IMR-90 (cell line): ENCODE data around the gene TXNDC5. TPM values are rescaled to one million over a fixed set of nuclear protein-coding genes. Genes with fewer than 3 reads are reported as not detected.

Source experiments
- ATAC-seq: fragments of 200-7000 bp; cut with Tn5 transposase; 2 replicates; pipeline ENCODE4 v1.9.1; 2020; ENCODE audit warnings: low read depth, mild to moderate bottlenecking, moderate library complexity
- BruUV-seq: library from RNA; stranded (reverse); fragments of 400-500 nt; replicated peaks from 2 replicates; lab custom pipeline; 2021; lab: Mats Ljungman, UMichigan
- CTCF ChIA-PET: fragments of 300-600 bp; formaldehyde crosslinking; extraction: SDS; loops from one replicate; lab custom pipeline; 2021; ENCODE audit warnings: antibody characterized with exemption; lab: Yijun Ruan, JAX
- POLR2A ChIA-PET: fragments of 300-600 bp; sonication (Branson Sonifier 250); formaldehyde crosslinking; loops from one replicate; lab custom pipeline; 2022; ENCODE audit warnings: antibody characterized with exemption; ENCODE audit not compliant: unreplicated experiment; lab: Charles Lee
- DNase-seq: peaks from one replicate; pipeline ENCODE4 v3.0.0; 2013
- H2AFZ ChIP-seq: replicated peaks from 2 replicates; pipeline ENCODE3; 2013; ENCODE audit warnings: low read length, mild to moderate bottlenecking; ENCODE audit not compliant: poor library complexity
- H2AK5ac ChIP-seq: 2 replicates; pipeline ENCODE4 v1.6.1; 2013; ENCODE audit warnings: low read depth, low read length, inconsistent platforms
- H2AK9ac ChIP-seq: replicated peaks from 2 replicates; pipeline ENCODE3; 2013; ENCODE audit warnings: mild to moderate bottlenecking, low read depth, low read length, moderate library complexity; ENCODE audit not compliant: poor library complexity
- H2BK120ac ChIP-seq: 2 replicates; pipeline ENCODE4 v1.6.1; 2013; ENCODE audit warnings: low read depth, low read length, inconsistent platforms
- H2BK15ac ChIP-seq: 3 replicates; pipeline ENCODE4 v1.6.1; 2013; ENCODE audit warnings: low read depth, low read length, inconsistent platforms
- H2BK20ac ChIP-seq: 2 replicates; pipeline ENCODE4 v1.6.1; 2013; ENCODE audit warnings: low read depth, mild to moderate bottlenecking, inconsistent platforms, low read length, moderate library complexity
- H2BK5ac ChIP-seq: 2 replicates; pipeline ENCODE4 v1.6.1; 2013; ENCODE audit warnings: mild to moderate bottlenecking, low read depth, low read length, inconsistent platforms; ENCODE audit not compliant: poor library complexity, severe bottlenecking
- H3K14ac ChIP-seq: replicated peaks from 2 replicates; pipeline ENCODE4 v1.6.1; 2013; ENCODE audit warnings: low read depth, low read length, inconsistent platforms
- H3K18ac ChIP-seq: 2 replicates; pipeline ENCODE4 v1.6.1; 2013; ENCODE audit warnings: low read depth, low read length, control low read depth
- H3K23ac ChIP-seq: 2 replicates; pipeline ENCODE4 v1.6.1; 2013; ENCODE audit warnings: low read depth, low read length, inconsistent platforms
- H3K27ac ChIP-seq: 2 replicates; pipeline ENCODE4 v1.5.1; 2013; ENCODE audit warnings: mild to moderate bottlenecking, control low read depth, low read length; ENCODE audit not compliant: insufficient read depth
- H3K27me3 ChIP-seq: 2 replicates; pipeline ENCODE4 v1.6.1; 2013; ENCODE audit warnings: low read length; ENCODE audit not compliant: control insufficient read depth, insufficient read depth
- H3K36me3 ChIP-seq: 2 replicates; pipeline ENCODE4 v1.6.1; 2013; ENCODE audit warnings: low read length, mixed read lengths; ENCODE audit not compliant: control insufficient read depth, insufficient read depth
- H3K4ac ChIP-seq: 2 replicates; pipeline ENCODE4 v1.6.1; 2013; ENCODE audit warnings: low read depth, low read length, inconsistent platforms
- H3K4me1 ChIP-seq: 2 replicates; pipeline ENCODE4 v1.6.1; 2013; ENCODE audit warnings: low read length, mixed read lengths; ENCODE audit not compliant: control insufficient read depth, insufficient read depth
- H3K4me2 ChIP-seq: 2 replicates; pipeline ENCODE4 v1.6.1; 2013; ENCODE audit warnings: low read depth, mild to moderate bottlenecking, control low read depth, low read length, moderate library complexity
- H3K4me3 ChIP-seq: 2 replicates; pipeline ENCODE4 v1.5.1; 2013; ENCODE audit warnings: low read depth, mild to moderate bottlenecking, control low read depth, low read length, moderate library complexity; ENCODE audit not compliant: insufficient read depth
- H3K56ac ChIP-seq: 2 replicates; pipeline ENCODE4 v1.6.1; 2013; ENCODE audit warnings: low read length, inconsistent platforms; ENCODE audit not compliant: insufficient read depth; ENCODE audit errors: extremely low read depth
- H3K79me1 ChIP-seq, 2 experiments: 2 replicates each; pipeline ENCODE4 v1.6.1; 2013; ENCODE audit warnings: low read length in 2 of 2, inconsistent platforms in 1 of 2, low read depth in 1 of 2
- H3K9ac ChIP-seq: 2 replicates; pipeline ENCODE4 v1.6.1; 2013; ENCODE audit warnings: low read depth, low read length, control low read depth
- H3K9me1 ChIP-seq: 2 replicates; pipeline ENCODE4 v1.6.1; 2013; ENCODE audit warnings: low read length, inconsistent platforms; ENCODE audit not compliant: insufficient read depth
- H3K9me3 ChIP-seq: 2 replicates; pipeline ENCODE4 v1.6.1; 2013; ENCODE audit warnings: low read length; ENCODE audit not compliant: control insufficient read depth, insufficient read depth
- H4K20me1 ChIP-seq: 2 replicates; pipeline ENCODE4 v1.6.1; 2013; ENCODE audit warnings: low read length, inconsistent platforms; ENCODE audit not compliant: insufficient read depth
- H4K5ac ChIP-seq: 2 replicates; pipeline ENCODE4 v1.6.1; 2013; ENCODE audit warnings: mild to moderate bottlenecking, low read depth, low read length, control low read depth
- H4K8ac ChIP-seq, 2 experiments: 2 replicates each; pipeline ENCODE4 v1.6.1; 2013; ENCODE audit warnings: low read depth in 2 of 2, low read length in 2 of 2, control low read depth in 1 of 2, inconsistent platforms in 1 of 2
- H4K91ac ChIP-seq: 2 replicates; pipeline ENCODE4 v1.6.1; 2013; ENCODE audit warnings: low read depth, low read length, inconsistent platforms; ENCODE audit not compliant: insufficient read depth
- BHLHE40 ChIP-seq: fragments of 150-350 bp; IDR thresholded peaks from 2 replicates; pipeline ENCODE4 v1.6.1; 2016; ENCODE audit warnings: mild to moderate bottlenecking, low read depth, low read length
- CEBPB ChIP-seq: IDR thresholded peaks from 2 replicates; pipeline ENCODE4 v1.6.1; 2012; ENCODE audit warnings: low read depth, low read length, improper control_type of control experiment
- MXI1 ChIP-seq: IDR thresholded peaks from 2 replicates; pipeline ENCODE4 v1.6.1; 2012; ENCODE audit warnings: low read depth, mild to moderate bottlenecking, low read length, moderate library complexity, borderline replicate concordance
- POLR2A ChIP-seq: IDR thresholded peaks from 2 replicates; pipeline ENCODE4 v1.6.1; 2012; ENCODE audit warnings: mild to moderate bottlenecking, low read depth, low read length
- RAD21 ChIP-seq: IDR thresholded peaks from 2 replicates; pipeline ENCODE4 v1.6.1; 2012; ENCODE audit warnings: low read length, improper control_type of control experiment
- RCOR1 ChIP-seq: IDR thresholded peaks from 2 replicates; pipeline ENCODE4 v1.6.1; 2012; ENCODE audit warnings: mild to moderate bottlenecking, low read length, improper control_type of control experiment; ENCODE audit not compliant: insufficient replicate concordance
- RFX5 ChIP-seq: IDR thresholded peaks from 2 replicates; pipeline ENCODE4 v1.8.0; 2012; ENCODE audit warnings: low read depth, mild to moderate bottlenecking, low read length, moderate library complexity
- SMC3 ChIP-seq: fragments of 150-350 bp; IDR thresholded peaks from 2 replicates; pipeline ENCODE4 v1.6.1; 2016; ENCODE audit warnings: low read depth, mild to moderate bottlenecking, antibody characterized with exemption, low read length, moderate library complexity
- dilution Hi-C: fragments of 300-500 bp; cut with HindIII; formaldehyde crosslinking; loops from one replicate; pipeline ENCODE4 v1.14.3; 2018; ENCODE audit warnings: low sequenced_read_pairs; ENCODE audit not compliant: unreplicated experiment
- in situ Hi-C: fragments of 300-500 bp; cut with MboI; formaldehyde crosslinking; loops from 3 replicates; pipeline ENCODE4 v1.14.3; 2019; ENCODE audit warnings: low sequenced_read_pairs, inconsistent platforms, mixed read lengths
- intact Hi-C: fragments of 100-400 bp; cut with micrococcal nuclease; formaldehyde crosslinking; loops from 2 replicates; pipeline ENCODE4 v1.10.0; 2022
- polyA plus RNA-seq, 3 experiments: library from polyadenylated mRNA; depleted of rRNA; stranded (reverse); fragments of >200 nt; gene quantifications; 2 replicates each; pipeline ENCODE4 v1.2.3, GENCODE V29; 2012; ENCODE audit warnings: low replicate concordance in 1 of 3
- total RNA-seq: library from RNA; depleted of rRNA; stranded (reverse); fragments of >200 nt; gene quantifications from 2 replicates; pipeline ENCODE4 v1.2.3, GENCODE V29; 2012
- TF ChIP-seq, protein P1 (sequence below): conservative IDR thresholded peaks from 2 replicates; pipeline ENCODE4 v1.5.1; 2012; ENCODE audit warnings: mild to moderate bottlenecking, low read depth, low read length, improper control_type of control experiment
- TF ChIP-seq, protein P2 (sequence below): fragments of 150-350 bp; IDR thresholded peaks from 2 replicates; pipeline ENCODE4 v1.6.1; 2017; ENCODE audit warnings: mild to moderate bottlenecking, antibody characterized with exemption, low read length, low read depth

The TXNDC5 gene
- total and polyA plus RNA-seq, 2 of the 4 experiments (the other 2 are of a cell fraction) = 274 to 439 TPM

DNA sequence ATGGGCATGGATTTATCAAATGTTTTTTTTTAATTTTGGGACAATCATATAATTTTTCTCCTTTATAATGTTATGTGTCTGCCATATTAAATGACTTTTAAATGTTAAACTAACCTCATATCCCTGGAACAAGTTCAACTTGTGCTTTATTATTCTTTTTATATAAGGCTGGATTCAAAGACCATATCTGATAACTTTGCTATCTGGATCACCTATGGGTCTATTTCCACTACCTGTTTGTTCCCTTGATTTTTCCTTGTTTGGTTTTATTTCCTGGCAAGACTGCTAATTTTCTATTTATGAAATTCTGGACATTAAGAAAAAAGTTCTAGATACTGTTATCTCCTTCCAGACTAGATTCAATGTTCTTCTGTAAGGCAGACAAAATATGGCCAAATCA lies 58.8 kb downstream of the TXNDC5 start:
- no peak overlapping the region for H2AFZ ChIP-seq
- no peaks in the 10 kb centered on the region for H3K79me1 ChIP-seq
- H3K27ac ChIP-seq = no peak overlapping the region
- H2AK5ac ChIP-seq = no peak overlapping the region
- H3K4me2 ChIP-seq = no peak overlapping the region
- H2BK15ac ChIP-seq = no peak overlapping the region
- no peaks in the 10 kb centered on the region for H3K36me3 ChIP-seq
- H4K5ac ChIP-seq = no peak overlapping the region
- H3K4me1 ChIP-seq = peaks cover 8% of the 10 kb centered on the region
- no peak overlapping the region for H4K91ac ChIP-seq
- peaks cover 6% of the 10 kb centered on the region; the same call in 1 of the 2 replicates for H3K9me3 ChIP-seq
- H3K9ac ChIP-seq = no peak overlapping the region
- no peaks in the 10 kb centered on the region for H3K27me3 ChIP-seq
- no peak overlapping the region for H3K4ac ChIP-seq
- no TSS peak for BruUV-seq
- dilution Hi-C loops = no loop called here
- no peaks in the 10 kb centered on the region for H4K20me1 ChIP-seq
- no peak overlapping the region for H2BK20ac ChIP-seq
- CTCF ChIA-PET = no interaction called here
- no peak overlapping the region for H3K4me3 ChIP-seq
- no peak overlapping the region for H3K56ac ChIP-seq
- DNase-seq = no peak
- no peak overlapping the region for H2AK9ac ChIP-seq
- in situ Hi-C loops = no loop called here
- H3K9me1 ChIP-seq = no peaks in the 10 kb centered on the region
- POLR2A ChIA-PET = no interaction called here
- H3K18ac ChIP-seq = no peak overlapping the region
- H3K14ac ChIP-seq = no peak overlapping the region
- ATAC-seq = no peak
- H3K23ac ChIP-seq = no peak overlapping the region
- no peak overlapping the region for H4K8ac ChIP-seq
- no peak overlapping the region for H2BK5ac ChIP-seq
- H2BK120ac ChIP-seq = no peak overlapping the region
- TF ChIP-seq CEBPB = no peak
- TF ChIP-seq, protein P1, sequence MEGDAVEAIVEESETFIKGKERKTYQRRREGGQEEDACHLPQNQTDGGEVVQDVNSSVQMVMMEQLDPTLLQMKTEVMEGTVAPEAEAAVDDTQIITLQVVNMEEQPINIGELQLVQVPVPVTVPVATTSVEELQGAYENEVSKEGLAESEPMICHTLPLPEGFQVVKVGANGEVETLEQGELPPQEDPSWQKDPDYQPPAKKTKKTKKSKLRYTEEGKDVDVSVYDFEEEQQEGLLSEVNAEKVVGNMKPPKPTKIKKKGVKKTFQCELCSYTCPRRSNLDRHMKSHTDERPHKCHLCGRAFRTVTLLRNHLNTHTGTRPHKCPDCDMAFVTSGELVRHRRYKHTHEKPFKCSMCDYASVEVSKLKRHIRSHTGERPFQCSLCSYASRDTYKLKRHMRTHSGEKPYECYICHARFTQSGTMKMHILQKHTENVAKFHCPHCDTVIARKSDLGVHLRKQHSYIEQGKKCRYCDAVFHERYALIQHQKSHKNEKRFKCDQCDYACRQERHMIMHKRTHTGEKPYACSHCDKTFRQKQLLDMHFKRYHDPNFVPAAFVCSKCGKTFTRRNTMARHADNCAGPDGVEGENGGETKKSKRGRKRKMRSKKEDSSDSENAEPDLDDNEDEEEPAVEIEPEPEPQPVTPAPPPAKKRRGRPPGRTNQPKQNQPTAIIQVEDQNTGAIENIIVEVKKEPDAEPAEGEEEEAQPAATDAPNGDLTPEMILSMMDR = no peak
- no peak for TF ChIP-seq RFX5
- TF ChIP-seq MXI1 = no peak
- TF ChIP-seq BHLHE40 = no peak
- TF ChIP-seq SMC3 = no peak
- TF ChIP-seq RAD21 = no peak
- no peak for TF ChIP-seq POLR2A
- TF ChIP-seq RCOR1 = no peak
- TF ChIP-seq, protein P2, sequence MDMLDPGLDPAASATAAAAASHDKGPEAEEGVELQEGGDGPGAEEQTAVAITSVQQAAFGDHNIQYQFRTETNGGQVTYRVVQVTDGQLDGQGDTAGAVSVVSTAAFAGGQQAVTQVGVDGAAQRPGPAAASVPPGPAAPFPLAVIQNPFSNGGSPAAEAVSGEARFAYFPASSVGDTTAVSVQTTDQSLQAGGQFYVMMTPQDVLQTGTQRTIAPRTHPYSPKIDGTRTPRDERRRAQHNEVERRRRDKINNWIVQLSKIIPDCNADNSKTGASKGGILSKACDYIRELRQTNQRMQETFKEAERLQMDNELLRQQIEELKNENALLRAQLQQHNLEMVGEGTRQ = no peak
- intact Hi-C loops = no loop called here
